ENCODE results near the gene MYO1D.

DNA sequence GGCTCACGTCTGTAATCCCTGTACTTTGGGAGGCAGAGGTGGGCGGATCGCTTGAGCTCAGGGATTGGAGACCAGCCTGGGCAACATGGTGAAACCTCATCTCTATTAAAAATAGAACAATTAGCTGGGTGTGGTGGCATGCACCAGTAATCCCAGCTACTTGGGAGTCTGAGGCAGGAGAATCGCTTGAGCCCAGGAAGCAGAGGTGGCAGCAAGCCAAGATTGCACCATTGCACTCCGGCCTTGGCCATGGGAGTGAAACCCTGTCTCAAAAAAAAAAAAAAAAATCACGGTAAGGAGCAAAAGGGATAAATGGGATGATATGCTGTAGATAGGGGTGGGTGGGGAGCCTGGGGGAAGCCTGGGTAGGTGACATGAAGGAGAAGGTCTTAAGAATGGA lies 30.7 kb upstream of the MYO1D start:
- no peak for TF ChIP-seq EZH2 (IDR thresholded peaks at IDR 0.05; ENCODE audit: insufficient read depth, low read length)
- TF ChIP-seq, protein P1, sequence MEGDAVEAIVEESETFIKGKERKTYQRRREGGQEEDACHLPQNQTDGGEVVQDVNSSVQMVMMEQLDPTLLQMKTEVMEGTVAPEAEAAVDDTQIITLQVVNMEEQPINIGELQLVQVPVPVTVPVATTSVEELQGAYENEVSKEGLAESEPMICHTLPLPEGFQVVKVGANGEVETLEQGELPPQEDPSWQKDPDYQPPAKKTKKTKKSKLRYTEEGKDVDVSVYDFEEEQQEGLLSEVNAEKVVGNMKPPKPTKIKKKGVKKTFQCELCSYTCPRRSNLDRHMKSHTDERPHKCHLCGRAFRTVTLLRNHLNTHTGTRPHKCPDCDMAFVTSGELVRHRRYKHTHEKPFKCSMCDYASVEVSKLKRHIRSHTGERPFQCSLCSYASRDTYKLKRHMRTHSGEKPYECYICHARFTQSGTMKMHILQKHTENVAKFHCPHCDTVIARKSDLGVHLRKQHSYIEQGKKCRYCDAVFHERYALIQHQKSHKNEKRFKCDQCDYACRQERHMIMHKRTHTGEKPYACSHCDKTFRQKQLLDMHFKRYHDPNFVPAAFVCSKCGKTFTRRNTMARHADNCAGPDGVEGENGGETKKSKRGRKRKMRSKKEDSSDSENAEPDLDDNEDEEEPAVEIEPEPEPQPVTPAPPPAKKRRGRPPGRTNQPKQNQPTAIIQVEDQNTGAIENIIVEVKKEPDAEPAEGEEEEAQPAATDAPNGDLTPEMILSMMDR (IDR thresholded peaks at IDR 0.05; ENCODE audit: insufficient read depth, low read depth, low read length) = no peak
